ENCODE results near the gene IQGAP2.
A peak's percentile ranks its signal among the peaks of the same experiment; 100 is the strongest.

Gene IQGAP2

GRCh38 chr5:76625087-76625815 is 222.2 kb downstream of the IQGAP2 start:
- in situ Hi-C loops (cut with HindIII; ENCODE audit: low pct_unique_long_range_greater_than_20kb, low sequenced_read_pairs) = no loop called here
- no peak for DNase-seq (ENCODE audit: low read depth in 1 of 2, low spot score in 1 of 2)
- no peak for TF ChIP-seq JUND (IDR thresholded peaks at IDR 0.05; ENCODE audit: low read depth)

GRCh38 chr5:76626738-76627137 is 223.7 kb downstream of the IQGAP2 start:
- no peak for DNase-seq (ENCODE audit: low read depth in 1 of 2, low spot score in 1 of 2)
- no peak for TF ChIP-seq JUND (IDR thresholded peaks at IDR 0.05; ENCODE audit: low read depth)
- in situ Hi-C loops (cut with HindIII; ENCODE audit: low pct_unique_long_range_greater_than_20kb, low sequenced_read_pairs) = no loop called here

DNA sequence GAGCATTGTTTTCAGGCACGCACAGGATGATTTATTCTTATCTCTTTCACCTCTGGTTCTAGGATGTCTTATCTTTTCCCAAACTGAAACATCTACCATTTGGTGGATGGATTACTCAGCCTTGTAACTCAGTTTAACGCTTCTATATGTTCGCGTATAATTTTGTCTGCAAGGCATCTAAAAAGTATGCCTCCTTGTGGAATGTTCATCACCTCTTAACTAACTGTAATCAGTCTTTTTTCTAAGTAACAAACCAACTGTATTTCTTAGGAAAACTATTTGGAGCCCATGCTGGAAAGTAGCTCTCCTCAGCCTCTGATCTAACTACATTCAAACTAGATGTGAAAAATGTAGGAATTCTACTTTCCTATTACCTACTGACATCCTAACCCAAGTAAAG is 231.6 kb downstream of the IQGAP2 start:
- in situ Hi-C loops (cut with HindIII; ENCODE audit: low pct_unique_long_range_greater_than_20kb, low sequenced_read_pairs) = no loop called here
- no peak for DNase-seq (ENCODE audit: low read depth in 1 of 2, low spot score in 1 of 2)
- TF ChIP-seq JUND (IDR thresholded peaks at IDR 0.05; ENCODE audit: low read depth) = no peak

DNA sequence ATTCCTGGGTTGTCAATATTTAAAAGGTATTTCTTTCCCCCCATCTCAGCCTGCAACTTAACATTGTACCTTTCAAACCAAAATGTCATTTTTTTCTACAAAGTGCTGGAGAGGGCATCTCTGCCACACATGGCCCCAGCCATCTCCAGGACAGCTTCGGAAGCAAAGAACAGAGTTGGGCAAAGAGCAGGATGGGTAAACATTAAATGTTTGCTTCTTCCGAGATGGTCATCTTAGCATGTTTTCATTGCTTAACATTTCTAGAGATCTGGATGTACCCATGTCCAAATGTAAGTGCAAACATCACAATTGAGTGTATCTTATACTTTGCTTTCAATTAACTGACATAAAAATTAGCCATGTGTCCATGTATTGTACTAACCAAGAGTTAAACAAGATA is 234.4 kb downstream of the IQGAP2 start:
- no peak for TF ChIP-seq JUND (IDR thresholded peaks at IDR 0.05; ENCODE audit: low read depth)
- in situ Hi-C loops (cut with HindIII; ENCODE audit: low pct_unique_long_range_greater_than_20kb, low sequenced_read_pairs) = no loop called here
- peak in 1 of 2 experiments; percentile 36 for DNase-seq (ENCODE audit: low read depth in 1 of 2, low spot score in 1 of 2)

DNA sequence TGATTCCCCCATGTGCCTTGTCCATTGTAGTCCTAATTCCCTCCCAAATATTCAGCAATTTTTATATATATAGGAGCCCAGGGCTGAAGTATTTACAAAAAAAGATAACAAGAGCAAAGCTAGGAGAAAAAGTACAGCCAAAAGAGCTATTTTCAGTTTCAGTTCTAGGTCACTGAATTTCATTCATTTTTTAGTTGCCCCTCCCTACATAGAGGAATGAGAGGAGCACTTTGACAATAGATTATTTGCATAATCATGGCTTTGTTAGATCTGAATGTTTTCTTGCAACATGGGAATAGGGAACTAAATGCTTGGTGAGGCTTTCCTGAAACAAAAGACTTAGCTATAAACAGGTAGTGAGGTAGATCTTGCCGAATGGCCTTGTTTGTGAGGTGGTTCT is 235.4 kb downstream of the IQGAP2 start:
- in situ Hi-C loops (cut with HindIII; ENCODE audit: low pct_unique_long_range_greater_than_20kb, low sequenced_read_pairs) = no loop called here
- no peak for DNase-seq (ENCODE audit: low read depth in 1 of 2, low spot score in 1 of 2)
- no peak for TF ChIP-seq JUND (IDR thresholded peaks at IDR 0.05; ENCODE audit: low read depth)

DNA sequence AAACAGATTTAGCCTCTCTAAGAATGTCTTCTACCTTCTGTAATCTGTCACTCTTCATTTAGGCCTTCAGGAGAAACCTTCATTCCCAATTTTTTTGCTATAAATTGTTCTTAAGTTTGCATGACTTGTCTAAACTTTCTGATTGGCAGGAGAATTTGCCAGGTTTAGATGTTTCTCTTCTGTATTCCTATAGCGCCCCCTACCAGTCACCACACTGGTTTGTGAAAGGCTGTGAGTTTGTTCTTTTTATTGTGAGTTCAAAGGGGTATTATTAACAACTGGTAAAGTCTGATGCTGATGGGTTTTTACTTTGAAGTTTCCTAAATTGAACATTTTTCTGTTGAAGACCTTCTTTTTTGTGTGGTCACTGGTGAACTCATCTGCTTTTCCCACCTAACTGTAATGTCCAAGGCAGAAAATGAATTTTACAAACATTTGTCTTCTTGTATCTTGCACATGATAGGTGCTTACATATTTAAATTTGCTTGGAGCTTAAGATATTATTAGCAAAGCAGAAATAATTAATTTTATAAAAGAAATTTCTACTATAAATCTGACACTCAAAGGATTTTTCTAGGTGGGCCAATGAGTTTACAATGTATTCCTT is 238.5 kb downstream of the IQGAP2 start:
- DNase-seq (ENCODE audit: low read depth in 1 of 2, low spot score in 1 of 2) = peak; percentile 33 to 77
- no peak for TF ChIP-seq JUND (IDR thresholded peaks at IDR 0.05; ENCODE audit: low read depth)
- in situ Hi-C loops (cut with HindIII; ENCODE audit: low pct_unique_long_range_greater_than_20kb, low sequenced_read_pairs) = no loop called here

DNA sequence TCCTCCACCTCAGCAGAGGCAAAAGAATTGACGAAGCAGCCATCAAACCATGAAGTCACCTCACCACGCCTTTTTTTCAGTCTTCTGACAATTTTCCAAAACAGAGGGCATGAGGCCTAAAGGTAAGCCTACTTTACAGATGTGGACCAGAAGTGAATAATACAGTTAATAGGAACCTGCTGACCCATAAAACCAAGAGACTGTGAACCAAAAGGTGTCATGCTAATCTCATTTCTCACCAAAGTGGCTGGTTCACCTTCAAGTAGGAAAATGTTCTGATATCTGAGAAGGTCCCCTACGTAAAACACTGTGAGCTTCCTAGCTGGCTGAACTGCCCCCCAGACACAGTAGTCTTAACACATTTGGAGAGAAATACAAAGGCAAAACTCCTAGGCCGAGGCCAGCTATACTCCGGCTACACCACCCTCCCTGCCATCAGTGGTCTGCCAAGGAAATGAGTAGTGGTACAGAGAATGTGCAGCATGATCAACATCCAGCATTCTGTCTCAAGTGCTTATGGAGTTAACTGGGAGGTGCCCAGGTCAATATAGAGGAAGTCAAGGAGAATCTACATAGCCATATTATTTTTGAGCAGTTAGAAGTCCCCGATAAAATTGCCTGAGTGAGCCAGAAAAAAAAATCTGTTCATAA is 239.4 kb downstream of the IQGAP2 start:
- no peak for DNase-seq (ENCODE audit: low read depth in 1 of 2, low spot score in 1 of 2)
- in situ Hi-C loops (cut with HindIII; ENCODE audit: low pct_unique_long_range_greater_than_20kb, low sequenced_read_pairs) = no loop called here
- TF ChIP-seq JUND (IDR thresholded peaks at IDR 0.05; ENCODE audit: low read depth) = no peak

DNA sequence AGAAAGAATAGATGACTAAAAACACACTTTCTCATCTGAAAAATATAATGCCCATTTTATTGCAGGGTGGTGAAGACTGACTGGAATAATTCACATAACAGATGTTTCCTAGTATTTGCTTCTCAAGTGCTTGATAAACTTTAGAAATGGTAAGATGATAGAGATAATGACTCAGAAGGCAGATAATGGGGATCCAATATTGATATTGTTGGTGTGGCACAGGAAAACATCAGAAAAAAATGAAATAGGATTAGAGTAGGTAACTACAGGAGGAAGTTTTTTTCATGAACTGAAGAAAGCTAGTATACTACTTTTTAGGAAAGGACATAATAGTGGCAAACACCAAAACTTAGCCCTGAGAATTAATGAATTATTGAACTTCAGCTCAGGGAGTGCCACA is 240.3 kb downstream of the IQGAP2 start:
- DNase-seq (ENCODE audit: low read depth in 1 of 2, low spot score in 1 of 2) = no peak
- in situ Hi-C loops (cut with HindIII; ENCODE audit: low pct_unique_long_range_greater_than_20kb, low sequenced_read_pairs) = no loop called here
- no peak for TF ChIP-seq JUND (IDR thresholded peaks at IDR 0.05; ENCODE audit: low read depth)

DNA sequence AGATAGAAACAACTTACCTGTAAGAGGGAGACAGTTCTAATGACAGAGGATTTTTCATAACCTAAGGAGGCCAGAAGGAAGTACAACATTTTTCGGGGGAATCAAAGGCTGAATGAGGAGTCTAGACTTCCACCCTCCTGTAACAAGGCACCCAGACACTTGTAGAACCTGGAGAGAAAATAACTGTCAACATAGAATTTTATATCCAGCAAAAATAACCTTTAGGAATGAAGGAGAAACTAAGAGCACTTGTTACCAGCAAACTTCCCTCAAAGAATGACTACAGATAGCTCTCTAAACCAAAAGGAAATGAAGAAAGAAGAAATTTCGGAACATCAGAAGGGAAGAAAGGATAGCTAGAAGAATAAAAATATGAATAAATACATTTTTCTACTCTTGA is 246.1 kb downstream of the IQGAP2 start:
- no peak for DNase-seq (ENCODE audit: low read depth in 1 of 2, low spot score in 1 of 2)
- TF ChIP-seq JUND (IDR thresholded peaks at IDR 0.05; ENCODE audit: low read depth) = no peak
- in situ Hi-C loops (cut with HindIII; ENCODE audit: low pct_unique_long_range_greater_than_20kb, low sequenced_read_pairs) = no loop called here

- in situ Hi-C loops (cut with HindIII; ENCODE audit: low pct_unique_long_range_greater_than_20kb, low sequenced_read_pairs) = no loop called here
- no peak for DNase-seq (ENCODE audit: low read depth in 1 of 2, low spot score in 1 of 2)
- no peak for TF ChIP-seq JUND (IDR thresholded peaks at IDR 0.05; ENCODE audit: low read depth)
These were observed 249.8 kb downstream of the IQGAP2 start for GRCh38 chr5:76652809-76653414.

DNA sequence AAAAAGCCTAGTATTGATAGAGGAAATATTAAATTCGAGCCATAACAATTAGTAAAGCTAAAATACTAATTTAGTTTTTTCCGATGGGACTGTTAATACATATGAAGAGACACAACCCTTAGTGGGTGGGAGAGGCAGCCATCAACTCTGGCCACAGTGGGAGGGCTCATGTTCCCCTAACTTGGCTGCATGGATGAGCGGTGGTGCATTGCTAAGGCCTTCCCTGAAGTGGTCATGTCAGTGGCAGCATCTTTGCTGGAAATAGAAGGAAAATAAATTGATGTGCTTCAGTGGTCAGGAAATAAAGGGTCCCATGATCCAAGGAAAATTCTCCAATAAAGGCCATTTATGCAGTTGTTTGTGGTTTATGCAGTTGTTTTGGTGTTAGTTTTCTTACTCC is 254.0 kb downstream of the IQGAP2 start:
- no peak for TF ChIP-seq JUND (IDR thresholded peaks at IDR 0.05; ENCODE audit: low read depth)
- no peak for DNase-seq (ENCODE audit: low read depth in 1 of 2, low spot score in 1 of 2)
- in situ Hi-C loops (cut with HindIII; ENCODE audit: low pct_unique_long_range_greater_than_20kb, low sequenced_read_pairs) = no loop called here

- TF ChIP-seq JUND (IDR thresholded peaks at IDR 0.05; ENCODE audit: low read depth) = no peak
- DNase-seq (ENCODE audit: low read depth in 1 of 2, low spot score in 1 of 2) = no peak
- in situ Hi-C loops (cut with HindIII; ENCODE audit: low pct_unique_long_range_greater_than_20kb, low sequenced_read_pairs) = no loop called here
These were observed 254.7 kb downstream of the IQGAP2 start for GRCh38 chr5:76657683-76658311.
